Measurements from ENCODE around the gene ZNF484. TPM values are rescaled to one million over a fixed set of nuclear protein-coding genes. Genes with fewer than 3 reads are reported as not detected.
"Not testable (repeated sequence)": the region's sequence is repeated elsewhere in the genome, so short reads cannot be mapped to it uniquely, and the experiment has no call there.

The ZNF484 gene
- polyA plus RNA-seq, 1 donor from 2014 or later: 26.0 TPM

- H3K9me2 ChIP-seq (ENCODE audit: insufficient read depth, low read length): no peaks in the 10 kb centered on the region
- no peaks in the 10 kb centered on the region for H3K79me2 ChIP-seq (replicated peaks; ENCODE audit: insufficient read depth, low read length)
- H3K9ac ChIP-seq (ENCODE audit: low read length): no peak overlapping the region
- H3K36me3 ChIP-seq (ENCODE audit: insufficient read depth, low read length): no peaks in the 10 kb centered on the region
- no peak overlapping the region for H3K4me2 ChIP-seq (ENCODE audit: low read length)
- no peak overlapping the region for H2AFZ ChIP-seq (ENCODE audit: low read depth, low read length)
- H3K9me3 ChIP-seq (ENCODE audit: low read length): peaks cover 5% of the 10 kb centered on the region
- H4K20me1 ChIP-seq (ENCODE audit: insufficient read depth): no peaks in the 10 kb centered on the region
- no peaks in the 10 kb centered on the region for H3K27me3 ChIP-seq (ENCODE audit: insufficient read depth, low read depth, low read length)
- TF ChIP-seq EP300 (conservative IDR thresholded peaks at IDR 0.05; ENCODE audit: poor library complexity, severe bottlenecking): no peak
- no peak for TF ChIP-seq REST (IDR thresholded peaks at IDR 0.05; ENCODE audit: borderline replicate concordance)
- TF ChIP-seq MXI1 (conservative IDR thresholded peaks at IDR 0.05; ENCODE audit: poor library complexity, severe bottlenecking): no peak
- no peak for TF ChIP-seq POLR2AphosphoS5 (IDR thresholded peaks at IDR 0.05)
- H3F3A ChIP-seq (ENCODE audit: insufficient read depth, low read length, poor library complexity, severe bottlenecking): no peaks in the 10 kb centered on the region
- no peak overlapping the region for H3K27ac ChIP-seq (ENCODE audit: low read length)
- H3K4me3 ChIP-seq (ENCODE audit: low read length): no peak overlapping the region
Measured at GRCh38 chr9:92829420-92829819, 48.4 kb downstream of the ZNF484 start.

- H3K9me2 ChIP-seq (ENCODE audit: insufficient read depth, low read length); H3K4me2 ChIP-seq (ENCODE audit: low read length); H3K9me3 ChIP-seq (ENCODE audit: low read length); H3K9ac ChIP-seq (ENCODE audit: low read length); H3F3A ChIP-seq (ENCODE audit: insufficient read depth, low read length, poor library complexity, severe bottlenecking); H4K20me1 ChIP-seq (ENCODE audit: insufficient read depth); H3K27me3 ChIP-seq (ENCODE audit: insufficient read depth, low read depth, low read length); H3K27ac ChIP-seq (ENCODE audit: low read length); H3K79me2 ChIP-seq (replicated peaks; ENCODE audit: insufficient read depth, low read length); H2AFZ ChIP-seq (ENCODE audit: low read depth, low read length); H3K4me3 ChIP-seq (ENCODE audit: low read length); H3K36me3 ChIP-seq (ENCODE audit: insufficient read depth, low read length): not testable (repeated sequence)
Measured at GRCh38 chr9:92825065-92825464, 52.8 kb downstream of the ZNF484 start.

GRCh38 chr9:92820964-92821363, 56.9 kb downstream of the ZNF484 start:
- no peak for TF ChIP-seq SMC3 (conservative IDR thresholded peaks at IDR 0.05; ENCODE audit: poor library complexity)
- no peak for TF ChIP-seq CTCF (IDR thresholded peaks at IDR 0.05; ENCODE audit: poor library complexity, severe bottlenecking)
- TF ChIP-seq EZH2 (IDR thresholded peaks at IDR 0.05; ENCODE audit: borderline replicate concordance, insufficient read depth, low read length, poor library complexity, severe bottlenecking): no peak
- no peak for TF ChIP-seq REST (IDR thresholded peaks at IDR 0.05; ENCODE audit: borderline replicate concordance)
- TF ChIP-seq RAD21 (conservative IDR thresholded peaks at IDR 0.05): no peak
- no peak for TF ChIP-seq MXI1 (conservative IDR thresholded peaks at IDR 0.05; ENCODE audit: poor library complexity, severe bottlenecking)
- no peak for TF ChIP-seq EP300 (conservative IDR thresholded peaks at IDR 0.05; ENCODE audit: poor library complexity, severe bottlenecking)
- no peak for TF ChIP-seq POLR2AphosphoS5 (IDR thresholded peaks at IDR 0.05)
- no peak for TF ChIP-seq TAF1 (IDR thresholded peaks at IDR 0.05; ENCODE audit: low read depth)
- H3K27me3 ChIP-seq (ENCODE audit: insufficient read depth, low read depth, low read length): no peaks in the 10 kb centered on the region
- no peaks in the 10 kb centered on the region for H3K79me2 ChIP-seq (replicated peaks; ENCODE audit: insufficient read depth, low read length)
- H3K9me2 ChIP-seq (ENCODE audit: insufficient read depth, low read length): no peaks in the 10 kb centered on the region
- no peak overlapping the region for H3K27ac ChIP-seq (ENCODE audit: low read length)
- H3K9ac ChIP-seq (ENCODE audit: low read length): no peak overlapping the region
- no peak overlapping the region for H3K4me3 ChIP-seq (ENCODE audit: low read length)
- no peaks in the 10 kb centered on the region for H3K36me3 ChIP-seq (ENCODE audit: insufficient read depth, low read length)
- H4K20me1 ChIP-seq (ENCODE audit: insufficient read depth): no peaks in the 10 kb centered on the region
- H3K4me2 ChIP-seq (ENCODE audit: low read length): no peak overlapping the region
- no peak overlapping the region for H2AFZ ChIP-seq (ENCODE audit: low read depth, low read length)
- no peaks in the 10 kb centered on the region for H3F3A ChIP-seq (ENCODE audit: insufficient read depth, low read length, poor library complexity, severe bottlenecking)
- no peaks in the 10 kb centered on the region for H3K9me3 ChIP-seq (ENCODE audit: low read length)

- not testable (repeated sequence) for H3K9me2 ChIP-seq (ENCODE audit: insufficient read depth, low read length); H3K9ac ChIP-seq (ENCODE audit: low read length); H3K9me3 ChIP-seq (ENCODE audit: low read length); H3K36me3 ChIP-seq (ENCODE audit: insufficient read depth, low read length); H4K20me1 ChIP-seq (ENCODE audit: insufficient read depth); H3K79me2 ChIP-seq (replicated peaks; ENCODE audit: insufficient read depth, low read length); H3K27ac ChIP-seq (ENCODE audit: low read length); H3F3A ChIP-seq (ENCODE audit: insufficient read depth, low read length, poor library complexity, severe bottlenecking); H3K27me3 ChIP-seq (ENCODE audit: insufficient read depth, low read depth, low read length); H3K4me2 ChIP-seq (ENCODE audit: low read length); H2AFZ ChIP-seq (ENCODE audit: low read depth, low read length); H3K4me3 ChIP-seq (ENCODE audit: low read length)
Measured at GRCh38 chr9:92819898-92820297, 57.9 kb downstream of the ZNF484 start.
